Osteoblast (primary cell): Measurements from ENCODE around the gene RAPGEF1. TPM values are rescaled to one million over a fixed set of nuclear protein-coding genes. Genes with fewer than 3 reads are reported as not detected.

ENCODE experiments used
- DNase-seq: peaks from one replicate; pipeline ENCODE4 v3.0.0; 2011; ENCODE audit warnings: low spot score, mixed read lengths; ENCODE audit not compliant: insufficient read length; ENCODE audit errors: missing footprints
- H2AFZ ChIP-seq: 2 replicates; pipeline ENCODE4 v1.6.0; 2011; ENCODE audit warnings: mild to moderate bottlenecking, low read length
- H3K27ac ChIP-seq: 2 replicates; pipeline ENCODE4 v1.5.1; 2011; ENCODE audit warnings: mild to moderate bottlenecking, low read depth, low read length, moderate library complexity
- H3K27me3 ChIP-seq: 2 replicates; pipeline ENCODE4 v1.6.0; 2012; ENCODE audit warnings: mild to moderate bottlenecking, control low read depth, inconsistent platforms, low read length, moderate library complexity; ENCODE audit not compliant: insufficient read depth
- H3K36me3 ChIP-seq: 2 replicates; pipeline ENCODE4 v1.5.1; 2011; ENCODE audit warnings: mild to moderate bottlenecking, low read length, control low read depth, moderate library complexity; ENCODE audit not compliant: insufficient read depth
- H3K4me1 ChIP-seq: 2 replicates; pipeline ENCODE4 v1.5.1; 2011; ENCODE audit warnings: mild to moderate bottlenecking, low read length, control low read depth, moderate library complexity; ENCODE audit not compliant: insufficient read depth
- H3K4me2 ChIP-seq: 2 replicates; pipeline ENCODE4 v1.6.0; 2011; ENCODE audit warnings: mild to moderate bottlenecking, low read length; ENCODE audit not compliant: insufficient read depth
- H3K4me3 ChIP-seq: fragments of 200-600 bp; sonication (generic); 3 replicates; pipeline ENCODE4 v1.5.1; 2012; ENCODE audit warnings: mild to moderate bottlenecking, low read length, inconsistent platforms; ENCODE audit not compliant: insufficient read depth
- H3K79me2 ChIP-seq: 2 replicates; pipeline ENCODE4 v1.6.0; 2012; ENCODE audit warnings: mild to moderate bottlenecking, low read length, control low read depth, inconsistent platforms; ENCODE audit not compliant: insufficient read depth
- H3K9me3 ChIP-seq: 2 replicates; pipeline ENCODE4 v1.5.1; 2011; ENCODE audit warnings: low read depth, low read length, control low read depth
- H4K20me1 ChIP-seq: 2 replicates; pipeline ENCODE4 v1.6.0; 2012; ENCODE audit warnings: mild to moderate bottlenecking, low read length, control low read depth; ENCODE audit not compliant: insufficient read depth
- total RNA-seq: library from RNA; depleted of rRNA; stranded (reverse); fragments of >200 nt; gene quantifications from 2 replicates; pipeline ENCODE4 v1.2.3, GENCODE V29; 2012
- TF ChIP-seq, protein P1 (sequence below): IDR thresholded peaks from 2 replicates; pipeline ENCODE4 v1.5.1; 2011; ENCODE audit warnings: mild to moderate bottlenecking, low read depth, low read length, moderate library complexity; ENCODE audit errors: extremely low read depth

RAPGEF1 gene
- total RNA-seq, 1 donor = 34.7 TPM

DNA sequence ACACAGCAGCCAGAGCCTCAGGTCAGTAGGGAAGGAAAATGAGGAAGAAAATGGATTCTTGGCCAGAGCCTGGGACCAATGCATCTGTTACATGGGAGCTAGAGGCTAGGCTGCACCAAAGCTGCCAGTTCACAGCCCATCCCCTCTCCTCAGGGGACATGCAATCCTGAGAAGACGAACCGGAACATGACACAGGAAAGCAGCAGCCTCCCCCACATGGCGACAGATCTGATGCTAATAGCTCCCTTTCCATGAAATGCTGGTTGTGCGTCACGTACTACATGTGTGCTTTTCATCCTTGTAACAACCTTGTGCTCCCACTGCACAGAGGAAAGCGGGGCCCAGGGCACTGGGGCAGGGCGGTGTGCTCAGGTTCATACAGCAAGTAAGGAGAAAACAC lies 127.0 kb downstream of the RAPGEF1 start:
- no peak overlapping the region for H3K27ac ChIP-seq
- no peak overlapping the region for H2AFZ ChIP-seq
- no peak overlapping the region for H3K4me3 ChIP-seq

DNA sequence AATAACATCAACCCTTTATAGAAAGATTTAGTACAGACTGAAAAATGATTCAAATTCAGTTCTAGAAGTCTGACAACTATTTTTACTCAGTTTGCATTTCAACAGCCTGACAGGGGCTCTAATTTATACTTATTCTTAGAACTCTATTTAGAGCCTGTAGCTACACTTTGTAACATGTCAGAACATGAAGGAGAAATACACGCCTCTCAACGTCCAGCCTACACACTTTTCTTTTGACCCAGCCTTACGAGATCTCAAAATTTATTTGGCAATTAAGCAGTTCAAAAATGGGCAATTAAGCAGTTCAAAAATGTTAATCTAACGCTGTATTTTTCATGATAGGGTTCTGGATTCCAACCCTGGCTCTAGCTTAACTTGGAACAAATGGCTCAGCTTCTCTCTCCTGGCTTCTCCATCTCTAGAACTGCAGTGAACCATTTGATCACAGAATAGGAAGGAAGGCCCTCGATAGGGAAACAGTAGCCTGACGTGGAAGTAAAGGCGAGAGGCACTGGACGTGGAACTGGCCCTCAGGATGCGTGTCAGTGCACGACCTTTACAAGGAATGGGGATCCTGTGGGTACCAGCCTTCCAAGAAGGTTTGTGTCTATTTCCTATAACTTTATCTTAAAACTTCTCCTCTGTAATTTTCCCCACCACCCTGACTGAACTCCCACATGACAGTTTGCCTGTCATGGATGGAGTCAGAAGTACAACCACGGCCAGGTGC lies 128.1 kb downstream of the RAPGEF1 start:
- H3K36me3 ChIP-seq = peaks cover 3% of the 10 kb centered on the region
- TF ChIP-seq, protein P1, sequence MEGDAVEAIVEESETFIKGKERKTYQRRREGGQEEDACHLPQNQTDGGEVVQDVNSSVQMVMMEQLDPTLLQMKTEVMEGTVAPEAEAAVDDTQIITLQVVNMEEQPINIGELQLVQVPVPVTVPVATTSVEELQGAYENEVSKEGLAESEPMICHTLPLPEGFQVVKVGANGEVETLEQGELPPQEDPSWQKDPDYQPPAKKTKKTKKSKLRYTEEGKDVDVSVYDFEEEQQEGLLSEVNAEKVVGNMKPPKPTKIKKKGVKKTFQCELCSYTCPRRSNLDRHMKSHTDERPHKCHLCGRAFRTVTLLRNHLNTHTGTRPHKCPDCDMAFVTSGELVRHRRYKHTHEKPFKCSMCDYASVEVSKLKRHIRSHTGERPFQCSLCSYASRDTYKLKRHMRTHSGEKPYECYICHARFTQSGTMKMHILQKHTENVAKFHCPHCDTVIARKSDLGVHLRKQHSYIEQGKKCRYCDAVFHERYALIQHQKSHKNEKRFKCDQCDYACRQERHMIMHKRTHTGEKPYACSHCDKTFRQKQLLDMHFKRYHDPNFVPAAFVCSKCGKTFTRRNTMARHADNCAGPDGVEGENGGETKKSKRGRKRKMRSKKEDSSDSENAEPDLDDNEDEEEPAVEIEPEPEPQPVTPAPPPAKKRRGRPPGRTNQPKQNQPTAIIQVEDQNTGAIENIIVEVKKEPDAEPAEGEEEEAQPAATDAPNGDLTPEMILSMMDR = no peak

More for the DNA sequence above, 127.0 kb downstream of the RAPGEF1 start:
- Histone ChIP-seq H4K20me1 (peaks cover 20% of the 10 kb centered on the region), H3K79me2 (no peaks in the 10 kb centered on the region), H3K4me1 (peaks cover 32% of the 10 kb centered on the region), H3K36me3 (peaks cover 5% of the 10 kb centered on the region), H3K9me3 (no peaks in the 10 kb centered on the region), H3K27me3 (no peaks in the 10 kb centered on the region), H3K4me2 (no peak overlapping the region)
- TF ChIP-seq, protein P1 = no peak
- no peak for DNase-seq

DNA sequence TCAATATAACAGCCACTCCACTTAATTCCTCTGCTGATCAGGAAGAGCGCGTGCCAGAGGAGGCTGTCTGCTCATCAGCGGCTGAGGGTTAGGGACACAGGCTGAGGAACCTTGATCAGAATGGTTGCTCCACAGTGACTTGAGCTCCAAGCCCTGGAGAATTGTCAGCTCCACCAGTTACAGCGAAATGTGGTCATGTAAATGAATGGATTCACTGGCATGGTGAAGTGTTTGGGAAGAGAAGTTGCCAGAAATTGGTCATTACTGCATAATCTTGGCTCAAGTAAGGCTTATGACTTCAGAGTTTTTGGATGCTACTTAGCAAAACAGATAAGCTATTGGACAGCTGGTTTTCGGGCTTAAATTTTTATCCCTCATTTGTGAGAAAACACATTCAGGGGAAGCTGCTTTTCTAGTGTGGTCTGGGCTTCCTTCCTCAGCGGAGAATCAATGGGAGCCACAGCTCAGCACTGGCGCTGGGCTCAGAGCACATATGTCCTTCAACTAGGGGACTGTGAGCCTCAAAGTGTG lies 129.6 kb downstream of the RAPGEF1 start:
- Histone ChIP-seq H3K4me1 (peaks cover 38% of the 10 kb centered on the region), H3K4me3 (no peak overlapping the region), H3K27ac (peak overlapping the region; percentile 79), H4K20me1 (peaks cover 20% of the 10 kb centered on the region), H3K4me2 (peak overlapping the region; percentile 75), H3K27me3 (no peaks in the 10 kb centered on the region), H3K36me3 (peaks cover 3% of the 10 kb centered on the region), H2AFZ (no peak overlapping the region), H3K79me2 (no peaks in the 10 kb centered on the region), H3K9me3 (no peaks in the 10 kb centered on the region)
- TF ChIP-seq, protein P1 = no peak
- peak; percentile 95 for DNase-seq

More for the DNA sequence above, 128.1 kb downstream of the RAPGEF1 start:
- Histone ChIP-seq H3K27me3 (no peaks in the 10 kb centered on the region), H2AFZ (no peak overlapping the region), H3K27ac (no peak overlapping the region), H3K79me2 (no peaks in the 10 kb centered on the region), H3K4me3 (no peak overlapping the region), H3K4me1 (peaks cover 32% of the 10 kb centered on the region), H4K20me1 (peaks cover 20% of the 10 kb centered on the region), H3K4me2 (no peak overlapping the region), H3K9me3 (no peaks in the 10 kb centered on the region)
- DNase-seq = peak; percentile 26

DNA sequence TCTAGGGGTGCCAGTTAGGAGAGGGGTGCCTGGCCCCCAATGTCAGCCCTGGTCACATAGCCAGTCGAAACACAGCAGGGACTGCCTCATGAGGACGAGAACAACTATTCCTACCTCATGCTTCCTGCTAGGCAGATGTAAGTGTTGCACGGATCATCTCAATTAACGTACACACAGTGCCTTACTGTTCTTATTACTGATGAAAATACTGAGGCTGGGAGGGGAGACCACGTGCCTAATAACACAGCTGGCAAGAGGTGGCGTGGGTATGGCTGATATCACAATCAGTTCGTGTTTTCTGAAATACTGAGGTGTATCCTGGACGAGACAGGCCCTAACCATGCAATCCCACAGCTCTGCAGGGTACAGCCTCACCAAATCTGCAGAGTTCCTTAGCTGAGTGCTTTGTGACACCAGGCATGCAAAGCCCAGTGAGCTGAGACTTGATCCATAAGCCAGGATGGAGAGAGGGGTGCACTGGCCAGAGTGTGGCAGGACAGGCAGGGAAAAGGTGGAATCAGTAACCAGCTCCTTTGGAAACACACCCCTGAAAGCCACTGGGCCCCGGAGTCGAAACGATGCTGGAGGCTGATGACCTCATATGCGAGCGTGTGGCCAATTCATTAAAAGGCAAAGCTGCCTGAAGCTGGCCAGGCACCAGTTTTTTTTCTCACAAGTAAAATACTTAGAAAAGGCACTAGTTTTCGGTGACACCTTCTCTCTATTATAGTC lies 130.6 kb downstream of the RAPGEF1 start:
- Histone ChIP-seq H2AFZ (no peak overlapping the region), H3K27me3 (no peaks in the 10 kb centered on the region), H3K4me3 (peak overlapping the region; percentile 2), H3K4me1 (peaks cover 38% of the 10 kb centered on the region), H3K36me3 (peaks cover 3% of the 10 kb centered on the region), H3K4me2 (peak overlapping the region; percentile 75), H4K20me1 (peaks cover 20% of the 10 kb centered on the region), H3K27ac (peak overlapping the region; percentile 79), H3K9me3 (no peaks in the 10 kb centered on the region), H3K79me2 (no peaks in the 10 kb centered on the region)
- TF ChIP-seq, protein P1 = no peak
- peak; percentile 94 for DNase-seq
